ENCODE results near the gene TRPC4AP.

Gene TRPC4AP

DNA sequence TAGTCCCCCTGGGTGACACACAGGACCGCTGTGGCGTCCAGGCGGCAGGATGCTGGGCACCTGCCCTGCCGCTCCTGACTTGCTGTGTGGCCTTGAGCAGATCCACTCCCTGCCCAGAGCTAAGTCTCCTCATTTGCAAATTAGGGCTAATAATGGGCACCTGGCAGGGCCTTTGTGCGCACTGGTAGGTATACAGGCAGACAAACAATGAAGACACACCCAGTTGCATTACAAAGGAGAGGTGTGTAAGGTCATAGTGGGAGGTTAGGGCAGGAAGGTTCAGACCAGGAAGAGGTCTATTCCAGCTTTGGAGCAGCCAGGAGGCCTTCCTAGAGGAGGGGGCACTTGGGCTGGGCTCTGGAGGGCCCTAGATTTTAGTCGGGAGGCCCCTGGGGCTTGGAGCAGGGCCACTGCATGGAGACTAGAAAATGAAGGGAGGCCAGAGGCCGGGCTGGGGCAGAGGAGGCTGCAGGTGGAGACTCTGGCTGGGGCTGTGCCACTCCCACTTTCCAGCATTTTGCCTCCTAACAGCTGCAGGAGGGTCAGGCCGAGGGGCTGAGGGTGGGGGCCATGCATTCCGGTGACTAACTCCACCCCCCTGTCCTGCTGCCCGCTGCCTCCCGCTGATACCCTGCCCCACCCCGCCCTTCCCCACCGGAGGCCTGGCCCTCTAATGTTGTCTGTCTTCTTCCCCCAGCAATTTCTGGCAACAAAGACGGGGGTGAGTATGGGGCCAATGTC is 108.4 kb downstream of the TRPC4AP start:
- no peak for DNase-seq (ENCODE audit: insufficient read length, low spot score)
- TF ChIP-seq POLR2A (IDR thresholded peaks at IDR 0.05; ENCODE audit: low read depth, low read length), result no peak

DNA sequence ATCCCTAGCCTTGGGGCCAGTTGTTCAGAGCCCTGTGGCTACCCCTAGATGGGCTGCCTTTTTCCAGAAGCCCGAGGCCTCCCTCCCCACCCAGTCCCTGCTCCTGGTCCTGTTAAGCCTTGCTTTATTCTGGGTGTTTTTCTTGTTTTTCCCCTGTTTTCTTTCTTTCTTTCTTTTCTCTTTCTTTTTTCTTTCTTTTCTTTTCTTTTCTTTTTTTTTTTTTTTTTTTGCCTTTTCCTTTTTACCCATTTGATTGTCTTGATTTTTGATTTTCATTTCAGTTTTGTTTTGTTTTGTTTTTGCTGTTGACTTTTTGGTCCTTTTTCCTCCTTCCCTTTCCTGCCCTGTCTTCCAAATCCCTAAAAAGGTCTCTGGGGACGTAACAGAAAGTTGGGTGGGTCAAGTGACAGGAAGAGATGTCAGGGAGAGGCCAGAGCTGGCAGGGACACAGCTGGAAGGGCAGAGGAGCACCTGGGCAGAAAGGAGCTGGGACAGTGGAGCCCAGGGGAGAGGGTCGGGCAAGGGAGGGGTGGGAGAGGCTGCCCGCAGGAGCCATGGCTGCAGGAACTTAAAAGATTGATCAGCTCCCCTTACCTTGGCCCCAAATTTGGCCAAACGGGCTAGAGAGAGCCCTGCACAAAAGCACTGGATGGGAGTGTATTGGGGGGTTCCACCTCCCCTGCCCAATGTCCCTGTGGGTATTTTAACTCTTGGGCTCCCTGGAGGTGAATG is 109.4 kb downstream of the TRPC4AP start:
- FAIRE-seq (no peak), DNase-seq (ENCODE audit: insufficient read length, low spot score) (no peak)

More for the DNA sequence above, 108.4 kb downstream of the TRPC4AP start:
- no peak for FAIRE-seq

DNA sequence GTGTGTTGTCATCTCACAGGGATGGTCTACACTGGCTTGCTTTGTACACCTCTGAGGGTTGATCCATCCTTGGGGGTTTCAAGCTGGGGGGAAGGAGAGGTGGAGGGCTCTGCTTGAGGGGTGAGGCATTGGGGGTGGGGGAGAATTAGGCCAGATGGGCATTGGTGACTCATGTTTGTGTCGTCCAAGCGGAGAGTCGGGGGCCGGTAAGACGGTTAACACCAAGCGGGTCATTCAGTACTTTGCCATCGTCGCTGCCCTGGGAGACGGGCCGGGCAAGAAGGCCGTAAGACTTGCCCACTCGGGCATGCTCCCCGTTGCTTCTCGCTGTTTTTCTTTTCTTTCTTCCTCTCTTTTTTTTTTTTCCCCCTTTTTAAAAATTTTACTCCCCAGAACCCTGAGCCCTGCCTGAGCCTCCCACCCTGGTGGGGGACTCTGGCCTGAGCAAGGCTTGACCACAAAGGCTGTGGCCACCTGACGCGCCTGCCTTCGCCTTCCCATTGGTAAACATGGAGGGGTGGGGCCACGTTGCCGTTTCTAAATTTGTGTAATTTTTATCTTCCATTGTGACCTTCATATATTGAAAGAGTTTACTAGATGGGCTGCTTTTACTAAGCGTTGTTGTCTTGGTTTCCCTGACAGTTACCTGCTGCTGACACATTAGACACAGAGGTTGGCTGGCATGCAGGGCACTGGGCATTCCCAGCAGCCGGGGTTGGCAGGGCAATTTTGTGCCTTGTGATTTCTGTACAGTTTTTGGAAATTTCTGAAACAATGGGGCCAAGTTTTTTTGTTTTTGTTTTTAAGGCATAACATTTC is 110.1 kb downstream of the TRPC4AP start:
- no peak for DNase-seq (ENCODE audit: insufficient read length, low spot score)
- FAIRE-seq, result no peak
- TF ChIP-seq POLR2A (IDR thresholded peaks at IDR 0.05; ENCODE audit: low read depth, low read length), result no peak

More for the DNA sequence above, 109.4 kb downstream of the TRPC4AP start:
- no peak for TF ChIP-seq POLR2A (IDR thresholded peaks at IDR 0.05; ENCODE audit: low read depth, low read length)

DNA sequence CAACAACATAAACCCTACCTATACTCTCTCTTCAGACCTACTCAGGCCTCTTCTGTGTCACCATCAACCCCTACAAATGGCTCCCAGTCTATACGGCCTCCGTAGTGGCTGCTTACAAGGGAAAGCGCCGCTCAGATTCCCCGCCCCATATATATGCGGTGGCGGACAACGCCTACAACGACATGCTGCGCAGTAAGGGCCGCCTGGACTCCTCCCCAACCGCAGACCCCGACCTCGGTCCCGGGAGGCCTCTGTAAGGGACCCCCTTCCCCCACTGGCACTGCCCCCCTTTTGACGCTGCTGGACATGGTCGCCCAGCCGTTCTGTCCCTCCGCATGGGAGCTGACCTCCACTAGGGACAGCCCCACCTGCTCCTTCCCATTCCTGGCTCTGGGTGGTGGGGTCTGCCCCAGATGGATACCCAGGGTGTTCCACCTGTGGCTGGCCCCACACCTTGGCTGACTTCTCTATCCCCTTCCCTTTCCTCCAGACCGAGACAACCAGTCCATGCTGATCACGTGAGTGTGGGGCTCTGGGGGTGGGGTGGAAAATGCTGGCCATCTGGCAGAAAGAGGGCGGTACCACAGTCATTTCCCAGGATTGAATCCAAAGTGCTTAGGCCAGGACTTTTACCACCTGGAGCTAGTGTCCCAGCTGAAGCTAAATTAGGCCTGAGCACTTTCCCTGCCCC is 111.9 kb downstream of the TRPC4AP start:
- no peak for FAIRE-seq
- TF ChIP-seq POLR2A (IDR thresholded peaks at IDR 0.05; ENCODE audit: low read depth, low read length), result no peak
- no peak for DNase-seq (ENCODE audit: insufficient read length, low spot score)

DNA sequence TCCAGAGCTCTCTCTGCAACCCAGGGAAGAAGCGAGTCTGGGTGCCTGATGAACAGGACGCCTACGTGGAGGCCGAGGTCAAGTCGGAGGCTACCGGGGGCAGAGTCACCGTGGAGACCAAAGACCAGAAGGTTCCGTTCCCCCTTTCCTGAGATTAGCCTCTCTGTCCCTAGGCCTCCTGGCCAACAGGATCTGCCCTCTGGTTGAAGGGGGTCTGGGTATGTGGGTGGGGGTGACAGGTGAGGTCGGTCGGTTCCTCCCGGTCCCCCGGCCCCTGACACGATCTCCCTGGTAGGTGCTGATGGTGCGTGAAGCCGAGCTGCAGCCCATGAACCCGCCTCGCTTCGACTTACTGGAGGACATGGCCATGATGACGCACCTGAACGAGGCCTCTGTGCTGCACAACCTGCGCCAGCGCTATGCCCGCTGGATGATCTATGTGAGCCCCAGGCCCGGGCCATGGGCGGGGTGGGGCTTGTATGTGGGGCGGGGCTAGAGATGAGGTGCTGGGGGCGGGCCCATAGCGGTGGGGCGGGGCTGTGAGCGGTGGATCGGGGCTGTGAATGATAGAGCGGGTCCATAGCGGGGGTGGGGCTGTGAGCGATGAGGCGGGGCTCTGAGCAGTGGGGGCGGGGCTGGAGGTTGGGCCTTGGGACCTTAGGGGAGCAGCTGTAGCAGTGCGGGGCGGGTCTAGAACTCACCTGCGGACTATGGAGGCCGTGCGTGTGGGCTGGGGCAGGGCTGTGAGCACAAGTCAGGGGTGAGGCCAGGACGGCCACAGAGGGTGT is 113.0 kb downstream of the TRPC4AP start:
- FAIRE-seq, result no peak
- no peak for TF ChIP-seq POLR2A (IDR thresholded peaks at IDR 0.05; ENCODE audit: low read depth, low read length)
- no peak for DNase-seq (ENCODE audit: insufficient read length, low spot score)

DNA sequence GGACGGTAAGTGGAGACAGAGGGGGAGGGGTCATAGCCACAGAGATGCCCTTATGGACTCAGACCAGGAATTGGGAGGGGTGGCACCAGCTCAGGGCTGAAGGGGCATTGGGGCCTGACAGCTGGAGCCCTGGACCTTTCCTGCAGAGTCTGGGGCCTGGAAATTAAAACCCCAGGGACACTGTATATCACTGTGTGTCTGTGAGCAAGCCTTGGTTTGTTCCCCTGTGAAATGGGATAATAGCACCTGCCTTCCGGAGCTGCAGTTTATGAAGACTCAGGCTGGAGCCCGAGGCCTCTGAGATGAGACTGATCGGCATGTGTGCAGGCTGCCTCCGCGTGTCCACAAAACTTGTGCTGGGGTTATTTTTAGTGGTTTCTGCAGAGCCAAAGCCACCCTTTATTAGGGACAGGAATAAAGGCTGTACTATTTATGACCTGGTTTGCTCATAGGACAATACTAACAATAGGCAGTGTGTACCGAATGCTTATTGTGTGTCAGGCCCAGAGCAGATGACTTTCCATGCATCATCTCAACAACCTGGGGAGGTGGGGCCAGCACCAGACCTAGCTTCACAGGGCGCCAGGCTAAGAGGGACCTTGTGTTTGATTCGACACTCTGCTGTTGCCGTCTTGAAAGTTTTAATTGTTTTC is 114.4 kb downstream of the TRPC4AP start:
- no peak for FAIRE-seq

DNA sequence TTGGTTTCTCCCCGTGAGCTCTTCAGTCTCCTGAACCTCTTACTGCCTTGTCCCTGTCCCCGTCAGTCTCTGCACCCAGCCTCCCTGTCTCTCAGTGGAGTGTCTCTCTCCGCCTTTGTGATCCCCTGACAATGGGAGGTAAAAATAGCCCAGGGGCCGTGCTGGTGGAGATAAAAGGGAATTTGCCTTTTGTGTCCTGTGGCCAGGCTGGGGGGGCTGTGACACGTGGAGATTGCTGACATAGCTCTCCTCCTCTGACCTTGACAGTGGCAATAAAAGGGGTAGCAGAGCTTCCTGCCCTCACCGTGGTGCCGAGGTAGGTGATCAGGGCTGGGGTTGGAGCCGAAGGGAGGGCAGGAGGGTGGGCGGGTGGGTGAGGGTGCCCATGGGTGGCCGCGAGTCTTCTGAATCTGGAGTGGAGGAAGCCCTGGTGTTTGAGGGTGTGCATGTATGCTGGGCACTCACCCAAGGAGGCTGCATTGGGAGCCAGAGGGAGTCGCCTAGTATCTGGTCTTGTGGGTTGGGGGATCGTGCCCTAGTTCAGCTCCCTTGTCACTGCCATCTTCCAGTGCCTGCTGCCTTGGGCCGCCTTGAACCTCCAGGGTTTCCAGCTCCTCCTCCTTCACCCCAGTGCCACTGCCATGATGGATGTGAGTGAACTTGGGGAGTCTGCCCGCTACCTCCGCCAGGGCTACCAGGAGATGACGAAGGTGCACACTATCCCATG is 115.1 kb downstream of the TRPC4AP start:
- no peak for TF ChIP-seq POLR2A (IDR thresholded peaks at IDR 0.05; ENCODE audit: low read depth, low read length)
- DNase-seq (ENCODE audit: insufficient read length, low spot score) (no peak), FAIRE-seq (no peak)

More for the DNA sequence above, 114.4 kb downstream of the TRPC4AP start:
- no peak for TF ChIP-seq POLR2A (IDR thresholded peaks at IDR 0.05; ENCODE audit: low read depth, low read length)
- DNase-seq (ENCODE audit: insufficient read length, low spot score), result no peak

DNA sequence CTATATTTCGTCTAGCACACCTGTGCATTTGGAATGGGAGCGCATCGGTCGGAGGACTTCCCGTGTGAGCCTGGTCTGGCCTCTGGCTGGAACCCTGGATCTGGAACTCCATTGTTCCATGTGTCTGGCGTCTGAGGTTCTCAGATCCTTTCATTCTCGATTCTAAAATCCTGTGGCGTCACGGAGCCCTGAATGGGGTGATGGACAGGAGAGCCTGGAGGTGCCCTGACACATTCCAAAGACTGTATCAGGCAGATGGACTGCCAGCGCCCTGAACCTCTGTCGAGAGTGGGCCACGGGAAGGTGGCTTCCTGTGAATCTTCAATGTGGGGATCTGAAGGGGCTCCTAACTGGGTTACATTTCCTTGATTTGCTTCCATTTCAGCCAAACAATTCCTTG is 116.3 kb downstream of the TRPC4AP start:
- DNase-seq (ENCODE audit: insufficient read length, low spot score) (no peak), FAIRE-seq (no peak)
- TF ChIP-seq POLR2A (IDR thresholded peaks at IDR 0.05; ENCODE audit: low read depth, low read length), result no peak

DNA sequence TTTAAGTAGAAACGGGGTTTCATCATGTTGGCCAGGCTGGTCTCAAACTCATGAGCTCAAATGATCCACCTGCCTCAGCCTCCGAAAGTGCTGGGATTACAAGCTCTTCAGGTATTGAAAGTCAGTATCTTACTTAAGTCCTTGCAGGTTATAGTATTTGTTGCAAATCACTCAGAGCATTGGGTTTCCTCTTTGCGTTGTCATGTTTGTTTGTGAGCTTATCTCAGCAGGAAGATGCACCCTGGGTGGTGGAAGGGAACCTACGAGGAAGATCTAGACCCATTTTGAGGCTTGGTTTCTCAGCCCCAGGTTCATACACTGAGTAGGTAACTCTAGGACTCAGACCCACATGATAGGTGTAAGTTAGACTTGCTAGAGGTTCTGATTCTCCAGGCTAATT is 118.4 kb downstream of the TRPC4AP start:
- DNase-seq (ENCODE audit: insufficient read length, low spot score) (no peak), FAIRE-seq (no peak)
- TF ChIP-seq POLR2A (IDR thresholded peaks at IDR 0.05; ENCODE audit: low read depth, low read length), result no peak

DNA sequence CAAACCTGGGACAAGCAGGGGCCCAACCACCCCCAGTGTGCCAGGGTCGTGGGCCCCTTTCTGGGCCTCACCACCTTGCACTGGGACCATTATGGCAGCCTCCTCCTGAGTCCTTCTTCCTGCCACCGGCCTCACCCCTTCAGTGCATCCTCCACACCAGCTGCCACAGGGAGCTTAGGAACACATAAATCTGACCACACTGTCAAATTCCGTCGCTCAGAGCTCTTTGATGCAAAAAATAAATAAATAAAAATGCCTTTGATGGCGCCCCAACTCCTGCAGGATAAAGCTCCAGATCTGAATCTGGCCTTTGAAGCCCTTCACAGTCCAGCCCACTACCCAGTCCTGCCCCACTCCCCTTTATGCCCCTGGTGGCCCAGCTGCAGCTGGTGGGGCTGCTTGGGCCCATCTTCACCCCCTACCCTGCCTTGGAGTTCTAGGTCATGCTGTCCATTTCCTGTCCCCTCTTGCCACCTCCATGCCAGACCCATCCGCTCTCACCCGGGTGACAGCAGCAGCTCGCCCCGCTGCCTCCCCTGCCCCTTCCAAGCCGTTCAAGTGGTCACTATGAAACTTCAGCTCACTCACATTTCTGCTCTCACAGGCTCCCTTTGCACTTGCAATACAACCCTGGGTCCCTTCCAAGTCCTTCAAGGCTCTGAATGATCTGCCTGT is 120.9 kb downstream of the TRPC4AP start:
- FAIRE-seq, result no peak
- DNase-seq (ENCODE audit: insufficient read length, low spot score), result no peak
- no peak for TF ChIP-seq POLR2A (IDR thresholded peaks at IDR 0.05; ENCODE audit: low read depth, low read length)

DNA sequence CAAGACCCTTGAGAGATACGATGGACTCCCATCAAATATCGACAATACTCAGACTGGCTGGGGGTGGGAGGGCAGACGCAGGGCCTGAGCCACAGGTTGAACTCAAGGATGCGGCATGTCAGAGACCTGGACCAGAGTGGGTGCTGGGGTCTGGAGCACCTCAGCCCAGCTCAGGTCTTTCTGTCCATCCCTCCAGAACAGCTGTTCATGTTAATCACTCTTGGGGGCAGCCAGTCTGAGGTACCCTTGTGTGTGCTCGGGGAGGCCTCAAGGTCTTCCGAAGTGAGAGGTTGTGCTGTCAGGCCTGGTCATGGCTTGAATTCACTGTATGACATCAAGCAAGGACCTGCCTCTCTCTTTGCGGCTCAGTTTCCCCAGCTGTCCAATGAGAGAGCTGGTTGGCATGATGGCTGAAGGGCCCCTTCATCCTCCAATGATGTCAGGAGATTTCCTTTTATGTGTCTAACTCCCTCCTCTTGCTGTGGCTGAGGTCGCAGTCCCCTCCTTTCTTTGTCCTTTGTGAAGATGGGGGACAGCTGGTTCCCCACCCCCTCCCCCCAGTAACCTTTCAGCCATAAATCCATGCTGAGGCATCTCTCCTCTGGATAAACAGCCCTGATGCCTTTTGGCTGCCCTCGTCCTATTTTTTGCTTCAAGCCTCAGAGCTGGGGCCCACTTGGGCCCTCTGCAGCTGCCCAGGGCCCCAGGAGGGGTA is 121.6 kb downstream of the TRPC4AP start:
- DNase-seq (ENCODE audit: insufficient read length, low spot score) (no peak), FAIRE-seq (no peak)
- no peak for TF ChIP-seq POLR2A (IDR thresholded peaks at IDR 0.05; ENCODE audit: low read depth, low read length)

Measured in H54 (cell line).